Parathyroid adenoma (tissue), 2 donors: ENCODE measurements around the gene CEP57L1.
"Not testable (repeated sequence)": the region's sequence is repeated elsewhere in the genome, so short reads cannot be mapped to it uniquely, and the experiment has no call there.

ENCODE experiments used
- H2AFZ ChIP-seq: fragments of 300-600 bp; sonication (generic); one replicate; pipeline ENCODE4 v1.7.0; 2017; ENCODE audit warnings: antibody characterized with exemption, mild to moderate bottlenecking
- H3K27ac ChIP-seq: fragments of 300-600 bp; sonication (generic); one replicate; pipeline ENCODE4 v1.7.0; 2017
- H3K27me3 ChIP-seq: fragments of 300-600 bp; sonication (generic); one replicate; pipeline ENCODE4 v1.7.0; 2017; ENCODE audit warnings: low read length; ENCODE audit not compliant: control insufficient read depth, insufficient read depth
- H3K36me3 ChIP-seq: fragments of 300-600 bp; sonication (generic); one replicate; pipeline ENCODE4 v1.7.0; 2017; ENCODE audit warnings: low read length; ENCODE audit not compliant: control insufficient read depth, insufficient read depth
- H3K4me1 ChIP-seq: fragments of 300-600 bp; sonication (generic); one replicate; pipeline ENCODE4 v1.7.0; 2017; ENCODE audit warnings: control low read depth
- H3K4me2 ChIP-seq: fragments of 300-600 bp; sonication (generic); one replicate; pipeline ENCODE4 v1.7.0; 2017; ENCODE audit warnings: low read length
- H3K4me3 ChIP-seq: fragments of 300-600 bp; sonication (generic); one replicate; pipeline ENCODE4 v1.7.0; 2017; ENCODE audit warnings: low read depth, low read length
- H3K79me2 ChIP-seq: fragments of 300-600 bp; sonication (generic); one replicate; pipeline ENCODE4 v1.7.0; 2017; ENCODE audit warnings: control low read depth
- H3K9ac ChIP-seq: fragments of 300-600 bp; sonication (generic); one replicate; pipeline ENCODE4 v1.7.0; 2017; ENCODE audit warnings: mild to moderate bottlenecking
- H3K9me3 ChIP-seq: fragments of 300-600 bp; sonication (generic); one replicate; pipeline ENCODE4 v1.7.0; 2017; ENCODE audit warnings: low read length; ENCODE audit not compliant: control insufficient read depth
- CTCF ChIP-seq: fragments of 300-600 bp; sonication (generic); IDR thresholded peaks from one replicate; pipeline ENCODE4 v1.7.0; 2017; ENCODE audit warnings: antibody characterized with exemption, mild to moderate bottlenecking
- donor health status: primary hyperparathyroidism.

CEP57L1 gene

GRCh38 chr6:109136530-109136929 is 41.2 kb downstream of the CEP57L1 start:
- not testable (repeated sequence) for H3K79me2 ChIP-seq, H3K9ac ChIP-seq, H3K36me3 ChIP-seq, H3K27ac ChIP-seq, H3K27me3 ChIP-seq, H2AFZ ChIP-seq, H3K4me3 ChIP-seq, H3K4me1 ChIP-seq, H3K4me2 ChIP-seq, H3K9me3 ChIP-seq

GRCh38 chr6:109139109-109139508 is 43.8 kb downstream of the CEP57L1 start:
- no peaks in the 10 kb centered on the region for H3K36me3 ChIP-seq
- H3K4me3 ChIP-seq, result no peak overlapping the region
- no peak overlapping the region for H3K4me2 ChIP-seq
- H3K9me3 ChIP-seq, result no peaks in the 10 kb centered on the region
- no peak overlapping the region for H3K9ac ChIP-seq
- no peak overlapping the region for H2AFZ ChIP-seq
- no peaks in the 10 kb centered on the region for H3K27me3 ChIP-seq
- H3K79me2 ChIP-seq, result no peaks in the 10 kb centered on the region
- no peak overlapping the region for H3K27ac ChIP-seq
- H3K4me1 ChIP-seq, result no peaks in the 10 kb centered on the region
- TF ChIP-seq CTCF, result no peak

GRCh38 chr6:109142067-109142466 is 46.8 kb downstream of the CEP57L1 start:
- H3K4me1 ChIP-seq, H2AFZ ChIP-seq, H3K79me2 ChIP-seq, H3K36me3 ChIP-seq, H3K4me2 ChIP-seq, H3K27me3 ChIP-seq, H3K27ac ChIP-seq, H3K4me3 ChIP-seq, H3K9ac ChIP-seq, H3K9me3 ChIP-seq: not testable (repeated sequence)

- Histone ChIP-seq H3K79me2 (peaks cover 3% of the 10 kb centered on the region), H3K4me1 (no peaks in the 10 kb centered on the region), H3K4me3 (no peak overlapping the region), H3K9ac (no peak overlapping the region), H3K9me3 (no peaks in the 10 kb centered on the region), H3K27ac (no peak overlapping the region), H3K36me3 (no peaks in the 10 kb centered on the region), H2AFZ (no peak overlapping the region), H3K27me3 (no peaks in the 10 kb centered on the region), H3K4me2 (no peak overlapping the region)
- TF ChIP-seq CTCF, result no peak
Observed at GRCh38 chr6:109143191-109143590, 47.9 kb downstream of the CEP57L1 start.

GRCh38 chr6:109148251-109148650 is 52.9 kb downstream of the CEP57L1 start:
- H2AFZ ChIP-seq, H3K27me3 ChIP-seq, H3K4me3 ChIP-seq, H3K36me3 ChIP-seq, H3K79me2 ChIP-seq, H3K27ac ChIP-seq, H3K9me3 ChIP-seq, H3K4me2 ChIP-seq, H3K9ac ChIP-seq, H3K4me1 ChIP-seq: not testable (repeated sequence)

GRCh38 chr6:109148716-109149115 is 53.4 kb downstream of the CEP57L1 start:
- H3K27ac ChIP-seq, H3K36me3 ChIP-seq, H3K9me3 ChIP-seq: not testable (repeated sequence)

GRCh38 chr6:109153752-109154151 is 58.4 kb downstream of the CEP57L1 start:
- H3K9ac ChIP-seq, result no peak overlapping the region
- no peaks in the 10 kb centered on the region for H3K4me1 ChIP-seq
- H3K9me3 ChIP-seq, result no peaks in the 10 kb centered on the region
- no peaks in the 10 kb centered on the region for H3K79me2 ChIP-seq
- no peak overlapping the region for H3K27ac ChIP-seq
- no peak for TF ChIP-seq CTCF
- H3K36me3 ChIP-seq, result no peaks in the 10 kb centered on the region
- H3K27me3 ChIP-seq, result no peaks in the 10 kb centered on the region
- H3K4me2 ChIP-seq, result peak overlapping the region; percentile 23
- H3K4me3 ChIP-seq, result no peak overlapping the region
- H2AFZ ChIP-seq, result no peak overlapping the region

More at GRCh38 chr6:109148716-109149115, 53.4 kb downstream of the CEP57L1 start:
- H3K4me2 ChIP-seq, H3K4me1 ChIP-seq, H3K9ac ChIP-seq, H2AFZ ChIP-seq, H3K27me3 ChIP-seq, H3K4me3 ChIP-seq, H3K79me2 ChIP-seq: not testable (repeated sequence)
